Esophagus squamous epithelium (tissue), 5 donors: ENCODE data around the gene NACA. TPM values are rescaled to one million over a fixed set of nuclear protein-coding genes. Genes with fewer than 3 reads are reported as not detected.
A peak's percentile ranks its signal among the peaks of the same experiment; 100 is the strongest.

Experiments
- DNase-seq: peaks from one replicate; lab custom pipeline; 2025; lab: John Stamatoyannopoulos, UW
- H3K27ac ChIP-seq, 4 donors: fragments of 200-600 bp; sonication (generic); one replicate each; pipeline ENCODE4 v1.5.1; 2016 to 2019; ENCODE audit warnings: mild to moderate bottlenecking in 1 of 4
- H3K27me3 ChIP-seq, 4 donors: fragments of 200-600 bp; sonication (generic); 1 replicate in 3 of 4; 2 replicates in 1 of 4; pipeline versions ENCODE4 v1.5.1 to v1.6.0; 2017 to 2021; ENCODE audit warnings: antibody characterized with exemption in 1 of 4
- H3K36me3 ChIP-seq, 3 donors: fragments of 200-600 bp; sonication (generic); one replicate each; pipeline ENCODE4 v1.5.1; 2016 to 2019
- H3K4me1 ChIP-seq, 3 donors: fragments of 200-600 bp; sonication (generic); one replicate each; pipeline ENCODE4 v1.5.1; 2017 to 2019
- H3K4me3 ChIP-seq, 4 donors: fragments of 200-600 bp; sonication (generic); 1 replicate in 3 of 4; 2 replicates in 1 of 4; pipeline ENCODE4 v1.5.1; 2016 to 2019; ENCODE audit warnings: mild to moderate bottlenecking in 2 of 4, moderate library complexity in 1 of 4
- H3K9me3 ChIP-seq, 3 donors: fragments of 200-600 bp; sonication (generic); one replicate each; pipeline ENCODE4 v1.5.1; 2016 to 2019
- CTCF ChIP-seq, 6 experiments: fragments of 450-650 bp in 4 of 6; fragments of 200-600 bp in 2 of 6; sonication (generic) in 2 of 6; IDR thresholded peaks; one replicate each; pipeline ENCODE4 v1.5.1; 2016 to 2019; ENCODE audit warnings: antibody characterized with exemption in 6 of 6, mild to moderate bottlenecking in 4 of 6, moderate library complexity in 4 of 6
- POLR2A ChIP-seq, 4 donors: fragments of 450-650 bp; IDR thresholded peaks; one replicate each; pipeline ENCODE4 v1.6.1; 2017; ENCODE audit warnings: antibody characterized with exemption in 4 of 4, mild to moderate bottlenecking in 4 of 4, moderate library complexity in 3 of 4
- WGBS, 2 donors: methylation state at CpG; one replicate each; pipeline ENCODE4 v1.1.5; 2018; 5-methylcytosine and 5-hydroxymethylcytosine counted together
- intact Hi-C: fragments of 100-400 bp; cut with DNase I; formaldehyde crosslinking; loops from one replicate; pipeline ENCODE4 v1.15.0; 2022
- total RNA-seq, 4 donors: library from RNA; depleted of rRNA; stranded (reverse); fragments of >200 nt; gene quantifications; one replicate each; pipeline ENCODE4 v1.1.0, GENCODE V29; 2016
- donor health status: DM: yes; HTN: yes; CAD: no.

The NACA gene
- total RNA-seq = 1,000 to 10,000 TPM; 1,083 to 1,907 (median 1,546) TPM

- Histone ChIP-seq H3K27me3 (no peaks in the 10 kb centered on the region), H3K4me3 (peak within 1 kb of the TSS; percentile 70 to 78 (median 76)), H3K9me3 (no peaks in the 10 kb centered on the region), H3K36me3 (peaks cover 0 to 24% (median 2%) of the 10 kb centered on the region in 3 donors), H3K27ac (peak within 1 kb of the TSS; percentile 91 to 96 (median 93)), H3K4me1 (peaks cover 29 to 51% (median 38%) of the 10 kb centered on the region in 3 donors)
- intact Hi-C loops = loop anchor here (5.0 to 10.0 kb wide), 2 partner anchors 38 to 80 kb away; partner anchors contain the start of genes ATP5F1B and PTGES3
- DNase-seq = peak; percentile 99
- WGBS, 2 donors = 0% methylated on average over 28 to 30 of the region's 46 CpGs
- TF ChIP-seq CTCF (IDR thresholded peaks at IDR 0.05) (no peak), POLR2A (IDR thresholded peaks at IDR 0.05) (peak in 3 of 4 donors; percentile 87 to 97 (median 93))
These were observed at the start of gene NACA for GRCh38 chr12:56724972-56725722. Gene NACA (minus strand): TSS chr12:56725299. CDS start chr12:56724521, 778 bp downstream.

GRCh38 chr12:56773113-56773512 is 48.0 kb upstream of the NACA start:
- Histone ChIP-seq H3K4me1 (peaks cover 0 to 19% (median 5%) of the 10 kb centered on the region in 3 donors), H3K4me3 (no peak overlapping the region), H3K36me3 (no peaks in the 10 kb centered on the region), H3K9me3 (no peaks in the 10 kb centered on the region), H3K27ac (no peak overlapping the region), H3K27me3 (no peaks in the 10 kb centered on the region)
- DNase-seq = no peak
- no peak for TF ChIP-seq CTCF (IDR thresholded peaks at IDR 0.05)
- TF ChIP-seq POLR2A (IDR thresholded peaks at IDR 0.05) = no peak
- intact Hi-C loops = no loop called here
- 85 to 91% methylated on average over 2 of the region's 2 CpGs for WGBS, 2 donors

GRCh38 chr12:56772625-56773024 is 47.5 kb upstream of the NACA start:
- H3K4me1 ChIP-seq = peaks cover 0 to 22% (median 5%) of the 10 kb centered on the region in 3 donors
- H3K36me3 ChIP-seq = no peaks in the 10 kb centered on the region
- TF ChIP-seq CTCF (IDR thresholded peaks at IDR 0.05) = no peak
- no peak for TF ChIP-seq POLR2A (IDR thresholded peaks at IDR 0.05)
- intact Hi-C loops = no loop called here
- DNase-seq = no peak
- H3K4me3 ChIP-seq = no peak overlapping the region
- no peak overlapping the region for H3K27ac ChIP-seq
- no peaks in the 10 kb centered on the region for H3K9me3 ChIP-seq
- 77 to 79% methylated on average over 5 of the region's 5 CpGs for WGBS, 2 donors
- no peaks in the 10 kb centered on the region for H3K27me3 ChIP-seq

GRCh38 chr12:56769868-56770267 is 44.8 kb upstream of the NACA start:
- WGBS, 2 donors = 89 to 91% methylated on average over 3 of the region's 3 CpGs
- intact Hi-C loops = loop anchor here (10.0 kb wide), 1 partner anchor 295 kb away; no protein-coding TSS in a partner anchor
- Histone ChIP-seq H3K9me3 (no peaks in the 10 kb centered on the region), H3K27me3 (no peaks in the 10 kb centered on the region), H3K27ac (peak overlapping the region in 1 of 4 donors; percentile 28), H3K4me3 (no peak overlapping the region), H3K4me1 (peaks cover 0 to 16% (median 5%) of the 10 kb centered on the region in 3 donors), H3K36me3 (no peaks in the 10 kb centered on the region)
- no peak for DNase-seq
- TF ChIP-seq CTCF (IDR thresholded peaks at IDR 0.05) = no peak
- no peak for TF ChIP-seq POLR2A (IDR thresholded peaks at IDR 0.05)

- no peak for DNase-seq
- TF ChIP-seq CTCF (IDR thresholded peaks at IDR 0.05) = no peak
- no peak for TF ChIP-seq POLR2A (IDR thresholded peaks at IDR 0.05)
- Histone ChIP-seq H3K27me3 (no peaks in the 10 kb centered on the region), H3K4me3 (no peak overlapping the region), H3K9me3 (no peaks in the 10 kb centered on the region), H3K36me3 (no peaks in the 10 kb centered on the region), H3K4me1 (peaks cover 0 to 18% (median 5%) of the 10 kb centered on the region in 3 donors), H3K27ac (peak overlapping the region in 3 of 4 donors; percentile 12 to 30 (median 29))
- intact Hi-C loops = loop anchor here (10.0 kb wide), 1 partner anchor 296 kb away; no protein-coding TSS in a partner anchor
- 58 to 70% methylated on average over 5 of the region's 5 CpGs for WGBS, 2 donors
These were observed 43.3 kb upstream of the NACA start for GRCh38 chr12:56768424-56768823.
